ENCODE measurements around the gene POM121C. TPM values are rescaled to one million over a fixed set of nuclear protein-coding genes. Genes with fewer than 3 reads are reported as not detected.
"Not testable (repeated sequence)": the region's sequence is repeated elsewhere in the genome, so short reads cannot be mapped to it uniquely, and the experiment has no call there.

POM121C gene
- 10 to 100 TPM; 33.6 to 67.4 (median 57.1) TPM for total RNA-seq
- polyA plus RNA-seq: 10 to 100 TPM in 1 of 3 donors, 1 to 10 TPM in 2; 9.1 to 16.1 (median 9.2) TPM
- long read RNA-seq, donor 1, partial matches to known transcripts: 0 of 1 reads
- long read RNA-seq, donor 1, other reads (novel, unspliced or antisense): 0 of 1 reads
- long read RNA-seq, donor 2, partial matches to known transcripts: 7 of 8 reads
- long read RNA-seq, donor 2, other reads (novel, unspliced or antisense): 0 of 8 reads

DNA sequence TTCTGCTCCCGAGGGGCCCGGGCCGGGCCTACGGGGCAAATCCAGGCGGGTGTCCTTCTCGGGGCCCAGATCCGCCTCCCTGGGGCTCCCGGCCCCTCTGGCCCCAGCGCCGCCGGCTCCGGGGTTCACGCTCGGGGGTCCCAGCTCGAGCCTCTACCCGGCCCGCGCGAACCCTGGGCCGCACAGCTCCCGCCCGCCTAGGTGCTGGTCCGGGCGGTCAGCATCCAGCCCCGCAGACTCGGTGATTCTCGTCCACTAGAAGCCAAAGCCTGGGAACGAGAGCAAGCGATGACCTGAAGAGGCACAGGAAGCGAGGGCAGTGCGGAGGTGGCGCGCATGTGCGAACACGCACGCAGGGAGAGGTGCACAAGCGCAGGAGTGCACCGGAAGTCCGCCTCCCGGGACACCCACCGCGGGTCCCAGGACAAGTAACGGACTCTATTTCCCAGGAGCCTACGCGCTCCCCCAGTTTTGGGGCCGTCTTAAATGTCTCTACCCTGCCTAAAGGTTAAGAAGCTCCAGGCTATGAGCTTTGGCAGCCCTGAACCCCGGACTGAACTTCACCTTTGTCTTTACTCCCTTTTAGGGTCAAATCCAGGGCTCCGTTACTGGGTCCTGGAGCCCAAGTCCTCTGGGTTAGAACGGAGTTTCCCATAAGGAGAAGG lies at the start of gene POM121C:
TSS of gene POM121C (minus strand) at position 321 of the 665 bp plus-strand sequence. CDS start 44,803 bp downstream, outside the sequence.
- DNase-seq: peak; percentile 98

DNA sequence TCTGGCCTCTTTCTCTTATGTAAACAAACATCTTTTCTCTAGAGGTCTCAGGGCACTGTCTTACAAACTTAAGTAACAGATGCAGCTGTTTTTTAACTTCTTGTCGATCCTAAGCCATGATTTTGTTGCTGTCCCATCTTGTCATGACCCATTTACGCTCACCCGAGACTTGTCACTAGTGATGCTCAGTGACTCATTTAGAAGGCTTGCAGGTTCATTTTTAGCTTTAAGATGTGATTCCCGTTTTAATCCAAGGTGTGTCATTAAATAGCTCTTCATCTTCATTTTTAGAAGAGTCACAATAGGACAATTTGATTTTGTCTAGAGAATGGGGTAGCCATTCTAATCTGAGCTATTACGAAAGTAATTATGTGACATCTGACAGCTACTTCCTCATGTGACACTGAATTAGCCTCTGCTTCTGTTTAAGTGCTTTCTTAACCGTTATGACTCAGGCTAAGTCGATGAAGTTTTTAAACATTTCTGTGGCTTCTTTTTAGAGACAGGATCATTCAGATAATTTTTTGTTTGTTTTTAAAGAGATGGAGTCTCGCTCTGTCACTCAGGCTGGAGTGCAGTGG lies 48.7 kb upstream of the POM121C start:
- H3K9me3 ChIP-seq: no peaks in the 10 kb centered on the region
- peaks cover 0 to 54% (median 30%) of the 10 kb centered on the region in 6 donors for H3K36me3 ChIP-seq
- TF ChIP-seq, protein P1, sequence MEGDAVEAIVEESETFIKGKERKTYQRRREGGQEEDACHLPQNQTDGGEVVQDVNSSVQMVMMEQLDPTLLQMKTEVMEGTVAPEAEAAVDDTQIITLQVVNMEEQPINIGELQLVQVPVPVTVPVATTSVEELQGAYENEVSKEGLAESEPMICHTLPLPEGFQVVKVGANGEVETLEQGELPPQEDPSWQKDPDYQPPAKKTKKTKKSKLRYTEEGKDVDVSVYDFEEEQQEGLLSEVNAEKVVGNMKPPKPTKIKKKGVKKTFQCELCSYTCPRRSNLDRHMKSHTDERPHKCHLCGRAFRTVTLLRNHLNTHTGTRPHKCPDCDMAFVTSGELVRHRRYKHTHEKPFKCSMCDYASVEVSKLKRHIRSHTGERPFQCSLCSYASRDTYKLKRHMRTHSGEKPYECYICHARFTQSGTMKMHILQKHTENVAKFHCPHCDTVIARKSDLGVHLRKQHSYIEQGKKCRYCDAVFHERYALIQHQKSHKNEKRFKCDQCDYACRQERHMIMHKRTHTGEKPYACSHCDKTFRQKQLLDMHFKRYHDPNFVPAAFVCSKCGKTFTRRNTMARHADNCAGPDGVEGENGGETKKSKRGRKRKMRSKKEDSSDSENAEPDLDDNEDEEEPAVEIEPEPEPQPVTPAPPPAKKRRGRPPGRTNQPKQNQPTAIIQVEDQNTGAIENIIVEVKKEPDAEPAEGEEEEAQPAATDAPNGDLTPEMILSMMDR (IDR thresholded peaks at IDR 0.05 in 8 of 11, conservative IDR thresholded peaks at IDR 0.05 in 3 of 11): no peak
- TF ChIP-seq POLR2AphosphoS5 (IDR thresholded peaks at IDR 0.05) (no peak), POLR2A (IDR thresholded peaks at IDR 0.05) (no peak)
- WGBS, 5 donors: 37 to 54% (median 48%) methylated on average over 8 of the region's 8 CpGs
- H3K27ac ChIP-seq: peak overlapping the region in 7 of 8 donors; percentile 22 to 67 (median 51)
- intact Hi-C loops (cut with DNase I; ENCODE audit: low total_unique reads): no loop called here
- DNase-seq: no peak
- H3K4me3 ChIP-seq: no peak overlapping the region
- H3K4me1 ChIP-seq: peaks cover 0 to 14% (median 6%) of the 10 kb centered on the region in 6 donors
- H3K27me3 ChIP-seq (replicated peaks in 1 of 7): no peaks in the 10 kb centered on the region

More for the DNA sequence above, at the start of gene POM121C:
- peak; percentile 92 to 93 (median 92) for TF ChIP-seq POLR2AphosphoS5 (IDR thresholded peaks at IDR 0.05)
- peak within 1 kb of the TSS; percentile 64 to 91 (median 78) for H3K4me3 ChIP-seq
- H3K9me3 ChIP-seq; intact Hi-C loops (cut with DNase I; ENCODE audit: low total_unique reads); H3K27me3 ChIP-seq (replicated peaks in 1 of 7): not testable (repeated sequence)
- WGBS, 5 donors: 1% methylated on average over 27 to 49 of the region's 49 CpGs
- H3K36me3 ChIP-seq: peaks cover 0 to 19% (median 3%) of the 10 kb centered on the region in 6 donors
- peaks cover 0 to 24% (median 2%) of the 10 kb centered on the region in 6 donors for H3K4me1 ChIP-seq
- H3K27ac ChIP-seq: peak within 1 kb of the TSS; percentile 38 to 91 (median 88)

DNA sequence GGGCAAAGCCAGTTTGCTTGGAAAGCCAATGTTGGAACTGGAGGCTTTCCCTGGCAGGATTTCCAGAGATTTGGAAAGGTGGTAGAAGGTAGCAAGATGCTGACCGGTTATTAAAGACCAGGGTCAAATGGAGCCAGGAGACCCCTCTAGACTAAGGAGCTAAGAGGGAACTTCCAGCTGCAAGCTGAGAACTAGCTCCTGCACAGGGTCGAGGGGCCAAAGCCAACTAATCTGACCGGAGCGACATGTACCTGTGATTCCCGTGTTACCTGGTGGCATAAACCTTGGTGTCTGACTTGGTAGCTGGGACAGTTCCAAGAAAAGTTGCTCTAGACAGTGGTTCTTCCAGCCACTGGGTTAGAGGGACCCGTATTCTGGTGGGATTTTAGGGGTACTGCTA lies 47.8 kb upstream of the POM121C start:
- Histone ChIP-seq H3K36me3 (peaks cover 0 to 46% (median 25%) of the 10 kb centered on the region in 6 donors), H3K4me3 (no peak overlapping the region), H3K9me3 (no peaks in the 10 kb centered on the region), H3K4me1 (peaks cover 0 to 14% (median 6%) of the 10 kb centered on the region in 6 donors), H3K27ac (no peak overlapping the region), H3K27me3 (replicated peaks in 1 of 7) (no peaks in the 10 kb centered on the region)
- no peak for DNase-seq
- TF ChIP-seq POLR2A (IDR thresholded peaks at IDR 0.05) (no peak), POLR2AphosphoS5 (IDR thresholded peaks at IDR 0.05) (no peak)
- TF ChIP-seq, protein P1 (IDR thresholded peaks at IDR 0.05 in 8 of 11, conservative IDR thresholded peaks at IDR 0.05 in 3 of 11): no peak
- intact Hi-C loops (cut with DNase I; ENCODE audit: low total_unique reads): no loop called here
- WGBS, 5 donors: 93 to 96% (median 95%) methylated on average over 6 of the region's 6 CpGs

DNA sequence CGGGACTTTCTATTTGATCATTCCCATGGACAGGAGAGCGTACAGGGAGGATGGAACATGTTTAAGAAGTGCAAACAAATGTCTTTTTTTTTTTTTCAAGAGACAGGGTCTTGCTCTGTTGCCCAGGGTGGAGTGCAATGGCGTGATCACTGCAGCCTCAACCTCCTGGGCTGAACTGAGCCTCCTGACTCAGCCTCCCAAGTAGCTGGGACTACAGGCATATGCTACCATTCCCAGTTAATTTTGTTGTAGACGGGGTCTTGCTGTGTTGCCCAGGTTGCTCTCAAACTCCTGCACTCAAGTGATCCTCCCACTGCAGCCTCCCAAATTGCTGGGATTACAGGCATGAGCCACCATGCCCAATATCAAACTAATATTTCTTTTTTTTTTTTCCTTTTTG lies 46.5 kb upstream of the POM121C start:
- H3K27me3 ChIP-seq (replicated peaks in 1 of 7): no peaks in the 10 kb centered on the region
- H3K4me1 ChIP-seq: peaks cover 0 to 22% (median 10%) of the 10 kb centered on the region in 6 donors
- H3K27ac ChIP-seq: no peak overlapping the region
- peaks cover 0 to 33% (median 15%) of the 10 kb centered on the region in 6 donors for H3K36me3 ChIP-seq
- intact Hi-C loops (cut with DNase I; ENCODE audit: low total_unique reads): no loop called here
- H3K9me3 ChIP-seq: no peaks in the 10 kb centered on the region
- WGBS, 5 donors: 97 to 100% (median 97%) methylated on average over 4 of the region's 4 CpGs
- TF ChIP-seq, protein P1 (IDR thresholded peaks at IDR 0.05 in 8 of 11, conservative IDR thresholded peaks at IDR 0.05 in 3 of 11): no peak
- TF ChIP-seq POLR2A (IDR thresholded peaks at IDR 0.05): no peak
- TF ChIP-seq POLR2AphosphoS5 (IDR thresholded peaks at IDR 0.05): no peak
- H3K4me3 ChIP-seq: no peak overlapping the region
- DNase-seq: no peak
